ENCODE measurements around the gene MGMT. TPM values are rescaled to one million over a fixed set of nuclear protein-coding genes. Genes with fewer than 3 reads are reported as not detected.

MGMT gene
- total and polyA plus RNA-seq, 7 donors = 4.2 to 13.3 (median 7.5) TPM

DNA sequence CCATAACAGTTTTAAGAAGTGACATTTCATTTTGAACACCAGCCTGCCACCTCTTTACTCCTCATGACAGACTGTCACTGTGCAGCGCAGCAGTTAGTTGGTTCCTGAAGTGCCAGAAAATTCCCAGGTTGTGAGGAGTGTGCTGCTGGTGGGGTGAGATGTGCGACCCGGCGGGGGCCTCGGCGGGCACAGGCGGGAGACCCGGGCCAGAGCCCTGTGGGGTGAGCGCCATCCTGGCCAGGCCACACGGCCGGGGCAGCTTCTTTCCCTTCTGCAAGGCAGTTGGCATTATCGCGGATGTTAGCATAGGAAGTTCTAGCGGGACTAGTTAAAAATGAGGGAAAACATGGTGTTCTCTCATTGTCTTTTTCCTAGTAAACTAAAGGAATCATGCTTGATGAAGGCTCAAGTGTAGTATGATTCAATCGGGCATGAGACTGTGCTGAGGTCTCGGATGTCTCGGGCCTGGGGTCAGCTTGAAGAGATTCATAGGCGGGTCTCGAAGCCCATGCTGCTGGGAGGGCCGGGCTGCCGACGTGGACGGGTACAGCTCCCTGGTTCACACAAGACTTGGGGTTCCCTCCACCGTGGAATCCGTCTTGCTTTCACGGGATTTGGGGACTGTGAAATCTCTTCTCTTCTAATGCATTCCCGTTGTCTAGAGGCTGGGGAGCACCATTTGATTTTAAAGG is 56.1 kb downstream of the MGMT start:
- ATAC-seq = no peak
- peaks cover 14% of the 10 kb centered on the region for H3K4me1 ChIP-seq
- 88 to 94% (median 91%) methylated on average over 27 of the region's 27 CpGs for WGBS, 3 donors
- no peak overlapping the region for H3K4me3 ChIP-seq
- no peak overlapping the region for H3K27ac ChIP-seq
- intact Hi-C loops (cut with DNase I) = no loop called here
- no peaks in the 10 kb centered on the region for H3K9me3 ChIP-seq
- TF ChIP-seq, protein P1, sequence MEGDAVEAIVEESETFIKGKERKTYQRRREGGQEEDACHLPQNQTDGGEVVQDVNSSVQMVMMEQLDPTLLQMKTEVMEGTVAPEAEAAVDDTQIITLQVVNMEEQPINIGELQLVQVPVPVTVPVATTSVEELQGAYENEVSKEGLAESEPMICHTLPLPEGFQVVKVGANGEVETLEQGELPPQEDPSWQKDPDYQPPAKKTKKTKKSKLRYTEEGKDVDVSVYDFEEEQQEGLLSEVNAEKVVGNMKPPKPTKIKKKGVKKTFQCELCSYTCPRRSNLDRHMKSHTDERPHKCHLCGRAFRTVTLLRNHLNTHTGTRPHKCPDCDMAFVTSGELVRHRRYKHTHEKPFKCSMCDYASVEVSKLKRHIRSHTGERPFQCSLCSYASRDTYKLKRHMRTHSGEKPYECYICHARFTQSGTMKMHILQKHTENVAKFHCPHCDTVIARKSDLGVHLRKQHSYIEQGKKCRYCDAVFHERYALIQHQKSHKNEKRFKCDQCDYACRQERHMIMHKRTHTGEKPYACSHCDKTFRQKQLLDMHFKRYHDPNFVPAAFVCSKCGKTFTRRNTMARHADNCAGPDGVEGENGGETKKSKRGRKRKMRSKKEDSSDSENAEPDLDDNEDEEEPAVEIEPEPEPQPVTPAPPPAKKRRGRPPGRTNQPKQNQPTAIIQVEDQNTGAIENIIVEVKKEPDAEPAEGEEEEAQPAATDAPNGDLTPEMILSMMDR (IDR thresholded peaks at IDR 0.05) = no peak
- no peaks in the 10 kb centered on the region for H3K36me3 ChIP-seq (ENCODE audit: insufficient read depth in 1 of 2, low read depth in 1 of 2)
- peak in 1 of 2 donors; percentile 35 for DNase-seq
- no peaks in the 10 kb centered on the region for H3K27me3 ChIP-seq (ENCODE audit: insufficient read depth in 3 of 3, low read length in 2 of 3)

DNA sequence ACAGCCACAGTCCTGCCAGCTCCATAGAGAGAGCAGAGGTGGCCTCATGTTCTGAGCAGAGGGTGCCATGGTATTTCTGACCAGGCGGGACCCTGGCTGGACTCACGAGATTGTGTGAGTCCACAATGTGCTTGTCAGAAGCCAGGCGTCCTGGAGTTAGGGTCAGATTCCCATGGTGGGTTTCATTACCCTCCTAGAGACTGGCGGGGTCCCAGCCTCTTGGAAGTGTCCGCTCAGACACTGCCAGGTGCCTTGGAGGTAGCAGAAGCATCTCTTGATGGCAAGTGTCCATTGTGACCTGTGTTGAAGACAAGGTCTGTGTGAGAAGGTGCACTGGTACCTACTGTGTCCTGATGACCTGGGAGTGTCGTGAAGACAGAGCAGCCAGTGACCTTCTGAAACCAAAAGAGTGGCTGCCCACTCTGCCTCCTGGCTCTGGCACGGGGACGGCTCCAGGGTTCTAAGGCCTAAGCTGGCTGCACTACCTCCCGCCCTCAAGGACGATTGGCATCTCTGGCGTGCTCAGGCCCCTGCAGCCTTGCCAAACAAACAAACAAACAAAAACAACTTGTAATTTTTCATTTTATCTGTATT is 56.8 kb downstream of the MGMT start:
- Histone ChIP-seq H3K4me1 (peaks cover 14% of the 10 kb centered on the region), H3K9me3 (no peaks in the 10 kb centered on the region), H3K4me3 (no peak overlapping the region), H3K27ac (no peak overlapping the region), H3K27me3 (ENCODE audit: insufficient read depth in 3 of 3, low read length in 2 of 3) (no peaks in the 10 kb centered on the region), H3K36me3 (ENCODE audit: insufficient read depth in 1 of 2, low read depth in 1 of 2) (no peaks in the 10 kb centered on the region)
- DNase-seq (peak in 1 of 2 donors; percentile 38), ATAC-seq (no peak)
- WGBS, 3 donors = 77 to 91% (median 84%) methylated on average over 11 of the region's 11 CpGs
- intact Hi-C loops (cut with DNase I) = no loop called here
- TF ChIP-seq, protein P1 (IDR thresholded peaks at IDR 0.05) = no peak

DNA sequence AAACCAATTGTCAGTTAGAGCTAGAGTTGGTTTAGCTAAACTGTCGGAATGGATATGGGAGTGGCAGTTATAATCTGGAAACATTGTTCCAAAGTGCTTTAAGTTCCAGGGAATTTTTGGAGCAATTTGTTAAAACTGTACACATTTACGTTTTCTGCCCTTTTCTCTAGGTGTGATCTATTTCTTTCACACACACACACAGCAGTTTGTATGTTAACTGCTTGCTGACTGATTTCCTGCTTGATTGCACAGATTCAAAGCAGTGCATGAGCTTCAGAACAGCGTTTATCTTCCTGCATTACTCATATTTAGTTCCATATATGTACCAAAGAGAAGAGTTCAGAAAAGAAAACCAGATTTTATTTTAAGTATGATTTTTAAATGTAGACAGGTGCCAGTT is 57.9 kb downstream of the MGMT start:
- 83 to 87% (median 84%) methylated on average over 3 of the region's 3 CpGs for WGBS, 3 donors
- ATAC-seq (no peak), DNase-seq (no peak)
- no peak overlapping the region for H3K4me3 ChIP-seq
- peaks cover 14% of the 10 kb centered on the region for H3K4me1 ChIP-seq
- intact Hi-C loops (cut with DNase I) = no loop called here
- H3K27me3 ChIP-seq (ENCODE audit: insufficient read depth in 3 of 3, low read length in 2 of 3) = no peaks in the 10 kb centered on the region
- TF ChIP-seq, protein P1 (IDR thresholded peaks at IDR 0.05) = no peak
- H3K36me3 ChIP-seq (ENCODE audit: insufficient read depth in 1 of 2, low read depth in 1 of 2) = no peaks in the 10 kb centered on the region
- H3K9me3 ChIP-seq = no peaks in the 10 kb centered on the region
- no peak overlapping the region for H3K27ac ChIP-seq

DNA sequence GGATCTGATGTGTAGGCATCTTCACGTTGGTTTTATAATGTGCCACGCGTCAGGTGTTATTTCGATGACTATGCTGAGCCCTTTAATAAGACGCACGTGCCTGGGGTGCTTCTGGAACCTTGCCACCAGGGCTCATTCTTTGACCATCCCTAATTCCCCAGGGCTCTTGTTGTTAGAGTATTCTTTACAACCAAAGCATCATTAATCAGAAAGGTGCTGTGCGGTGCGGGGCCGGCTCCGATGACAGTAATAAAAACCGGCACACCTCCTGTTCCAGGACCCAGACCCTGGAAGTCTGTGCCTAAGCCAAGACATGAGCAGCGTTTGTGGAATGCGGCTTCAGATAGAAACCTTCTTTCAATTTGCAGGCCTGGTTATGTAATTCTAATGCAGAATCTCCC is 58.4 kb downstream of the MGMT start:
- ATAC-seq = peak in 3 of 4 donors; percentile 43 to 74 (median 61)
- Histone ChIP-seq H3K4me3 (peak overlapping the region; percentile 23), H3K27me3 (ENCODE audit: insufficient read depth in 3 of 3, low read length in 2 of 3) (no peaks in the 10 kb centered on the region), H3K27ac (no peak overlapping the region), H3K4me1 (peaks cover 14% of the 10 kb centered on the region), H3K9me3 (no peaks in the 10 kb centered on the region), H3K36me3 (ENCODE audit: insufficient read depth in 1 of 2, low read depth in 1 of 2) (no peaks in the 10 kb centered on the region)
- intact Hi-C loops (cut with DNase I) = no loop called here
- WGBS, 3 donors = 26 to 41% (median 33%) methylated on average over 13 of the region's 13 CpGs
- TF ChIP-seq, protein P1 (IDR thresholded peaks at IDR 0.05) = no peak
- DNase-seq = peak in 1 of 2 donors; percentile 42
